DOHH2 (cell line): ENCODE results near the gene GALNT2.

Experiments used
- EZH2phosphoT487 ChIP-seq: fragments of 200-600 bp; sonication (generic); IDR thresholded peaks from 2 replicates; pipeline ENCODE4 v1.6.1; 2017; ENCODE audit warnings: borderline replicate concordance, mild to moderate bottlenecking, antibody characterized with exemption, low read length, moderate library complexity, mixed read lengths
- TF ChIP-seq, protein P1 (sequence below): fragments of 200-600 bp; sonication (generic); IDR thresholded peaks from one replicate; pipeline ENCODE4 v1.5.1; 2014; ENCODE audit warnings: antibody characterized with exemption, mild to moderate bottlenecking, low read depth, low read length; ENCODE audit not compliant: poor library complexity, severe bottlenecking

DNA sequence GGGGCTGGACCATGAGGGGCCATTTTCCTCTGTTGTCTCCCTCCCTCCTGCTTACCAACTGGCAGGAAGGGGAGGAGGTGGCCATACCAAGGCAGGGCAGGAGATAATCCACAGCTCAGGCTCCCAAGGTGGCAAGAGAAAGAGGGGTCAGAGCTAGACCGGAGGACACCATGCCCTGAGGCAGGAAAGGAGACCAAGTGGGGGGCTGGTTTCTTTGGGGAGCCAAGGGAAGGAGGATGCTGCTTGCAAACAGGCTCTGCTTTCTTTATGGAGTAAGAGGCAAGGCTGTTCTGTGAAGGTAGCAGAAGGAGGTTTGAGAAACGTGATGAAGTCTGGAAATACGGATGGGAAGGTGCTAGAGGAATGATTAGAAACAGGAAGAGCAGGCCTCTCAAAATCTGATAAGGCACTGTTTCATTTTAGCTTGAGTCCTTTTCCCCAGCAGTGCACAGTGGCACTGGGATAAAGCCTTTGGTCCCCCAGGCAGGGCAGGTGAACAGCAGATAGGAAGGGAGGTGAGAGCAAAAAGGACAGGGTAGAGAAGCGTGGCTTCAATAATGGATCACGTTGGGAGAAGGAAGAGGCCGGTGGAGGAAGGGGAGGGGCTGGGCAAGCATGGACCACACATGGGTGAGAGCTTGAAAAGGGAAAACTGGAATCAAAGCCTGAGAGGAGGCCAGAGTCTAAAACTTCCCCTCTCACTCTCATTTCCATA, 44.2 kb upstream of the GALNT2 start:
- TF ChIP-seq, protein P1, sequence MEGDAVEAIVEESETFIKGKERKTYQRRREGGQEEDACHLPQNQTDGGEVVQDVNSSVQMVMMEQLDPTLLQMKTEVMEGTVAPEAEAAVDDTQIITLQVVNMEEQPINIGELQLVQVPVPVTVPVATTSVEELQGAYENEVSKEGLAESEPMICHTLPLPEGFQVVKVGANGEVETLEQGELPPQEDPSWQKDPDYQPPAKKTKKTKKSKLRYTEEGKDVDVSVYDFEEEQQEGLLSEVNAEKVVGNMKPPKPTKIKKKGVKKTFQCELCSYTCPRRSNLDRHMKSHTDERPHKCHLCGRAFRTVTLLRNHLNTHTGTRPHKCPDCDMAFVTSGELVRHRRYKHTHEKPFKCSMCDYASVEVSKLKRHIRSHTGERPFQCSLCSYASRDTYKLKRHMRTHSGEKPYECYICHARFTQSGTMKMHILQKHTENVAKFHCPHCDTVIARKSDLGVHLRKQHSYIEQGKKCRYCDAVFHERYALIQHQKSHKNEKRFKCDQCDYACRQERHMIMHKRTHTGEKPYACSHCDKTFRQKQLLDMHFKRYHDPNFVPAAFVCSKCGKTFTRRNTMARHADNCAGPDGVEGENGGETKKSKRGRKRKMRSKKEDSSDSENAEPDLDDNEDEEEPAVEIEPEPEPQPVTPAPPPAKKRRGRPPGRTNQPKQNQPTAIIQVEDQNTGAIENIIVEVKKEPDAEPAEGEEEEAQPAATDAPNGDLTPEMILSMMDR: no peak
- no peak for TF ChIP-seq EZH2phosphoT487
